GM13976 (cell line): ENCODE data around the gene TAF7.

Experiments
- DNase-seq: peaks from one replicate; pipeline ENCODE4 v3.0.0; 2012; ENCODE audit warnings: low spot score
- in situ Hi-C: fragments of 300-500 bp; cut with MboI; formaldehyde crosslinking; loops from one replicate; pipeline ENCODE4 v1.12.0; 2022; ENCODE audit warnings: low sequenced_read_pairs, mixed read lengths, inconsistent platforms; ENCODE audit not compliant: unreplicated experiment
- TF ChIP-seq, protein P1 (sequence below): IDR thresholded peaks from 2 replicates; pipeline ENCODE4 v1.5.1; 2012; ENCODE audit warnings: borderline replicate concordance, mild to moderate bottlenecking; ENCODE audit not compliant: insufficient read depth; ENCODE audit errors: extremely low read depth, missing control alignments, control extremely low read depth

Gene TAF7

GRCh38 chr5:141359790-141360426 lies 39.3 kb upstream of the TAF7 start, which contains the start of gene PCDHGB2:
PCDHGB2 (plus strand) TSS chr5:141359994; CDS start chr5:141360136, 142 bp downstream.
- DNase-seq = peak; percentile 73
- in situ Hi-C loops = no loop called here
- TF ChIP-seq, protein P1, sequence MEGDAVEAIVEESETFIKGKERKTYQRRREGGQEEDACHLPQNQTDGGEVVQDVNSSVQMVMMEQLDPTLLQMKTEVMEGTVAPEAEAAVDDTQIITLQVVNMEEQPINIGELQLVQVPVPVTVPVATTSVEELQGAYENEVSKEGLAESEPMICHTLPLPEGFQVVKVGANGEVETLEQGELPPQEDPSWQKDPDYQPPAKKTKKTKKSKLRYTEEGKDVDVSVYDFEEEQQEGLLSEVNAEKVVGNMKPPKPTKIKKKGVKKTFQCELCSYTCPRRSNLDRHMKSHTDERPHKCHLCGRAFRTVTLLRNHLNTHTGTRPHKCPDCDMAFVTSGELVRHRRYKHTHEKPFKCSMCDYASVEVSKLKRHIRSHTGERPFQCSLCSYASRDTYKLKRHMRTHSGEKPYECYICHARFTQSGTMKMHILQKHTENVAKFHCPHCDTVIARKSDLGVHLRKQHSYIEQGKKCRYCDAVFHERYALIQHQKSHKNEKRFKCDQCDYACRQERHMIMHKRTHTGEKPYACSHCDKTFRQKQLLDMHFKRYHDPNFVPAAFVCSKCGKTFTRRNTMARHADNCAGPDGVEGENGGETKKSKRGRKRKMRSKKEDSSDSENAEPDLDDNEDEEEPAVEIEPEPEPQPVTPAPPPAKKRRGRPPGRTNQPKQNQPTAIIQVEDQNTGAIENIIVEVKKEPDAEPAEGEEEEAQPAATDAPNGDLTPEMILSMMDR = no peak

- in situ Hi-C loops = no loop called here
- no peak for DNase-seq
- TF ChIP-seq, protein P1 = no peak
These were observed 36.4 kb upstream of the TAF7 start for GRCh38 chr5:141356950-141357349.

- in situ Hi-C loops = no loop called here
- TF ChIP-seq, protein P1 = no peak
- no peak for DNase-seq
These were observed 35.5 kb upstream of the TAF7 start for GRCh38 chr5:141356133-141356532.

GRCh38 chr5:141355641-141356040 lies 35.1 kb upstream of the TAF7 start:
- no peak for DNase-seq
- in situ Hi-C loops = no loop called here
- TF ChIP-seq, protein P1 = no peak

DNA sequence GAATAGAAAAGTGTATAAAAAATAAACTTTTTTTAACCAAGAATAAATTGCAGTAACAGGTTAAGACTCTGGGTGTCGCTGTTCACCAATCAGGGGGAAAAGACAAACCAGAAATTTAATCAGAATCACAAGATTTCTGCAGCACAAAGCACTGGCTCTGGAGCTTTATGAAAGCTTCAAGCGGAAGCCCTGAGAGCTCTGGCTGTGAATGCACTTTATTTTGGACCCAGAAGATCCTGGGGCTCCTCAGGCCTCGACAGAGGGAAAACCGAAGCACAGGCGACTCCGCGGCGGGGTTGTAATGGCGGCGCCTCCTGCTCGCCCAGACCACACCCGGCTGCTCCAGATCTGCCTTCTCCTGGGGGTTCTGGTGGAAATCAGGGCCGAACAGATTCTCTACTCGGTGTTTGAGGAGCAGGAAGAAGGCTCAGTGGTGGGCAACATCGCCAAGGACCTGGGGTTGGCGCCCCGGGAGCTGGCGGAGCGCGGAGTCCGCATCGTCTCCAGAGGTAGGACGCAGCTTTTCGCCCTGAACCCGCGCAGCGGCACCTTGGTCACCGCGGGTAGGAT lies 34.4 kb upstream of the TAF7 start, which contains the start of gene PCDHGA4:
Gene PCDHGA4 (plus strand): TSS at position 122 of the 570 bp plus-strand sequence. CDS start 87 bp downstream, at position 209.
- in situ Hi-C loops = no loop called here
- no peak for DNase-seq
- TF ChIP-seq, protein P1 = no peak

- TF ChIP-seq, protein P1 = no peak
- in situ Hi-C loops = no loop called here
- no peak for DNase-seq
These were observed 31.0 kb upstream of the TAF7 start for GRCh38 chr5:141351591-141351990.
